Suprapubic skin (tissue), 3 donors: Measurements from ENCODE around the gene DRD1.

ENCODE experiments used
- CTCF ChIP-seq, 2 donors: fragments of 200-600 bp in 1 of 2; fragments of 450-650 bp in 1 of 2; sonication (generic) in 1 of 2; IDR thresholded peaks; one replicate each; pipeline ENCODE4 v1.5.1; 2016 to 2019; ENCODE audit warnings: antibody characterized with exemption in 2 of 2, mild to moderate bottlenecking in 1 of 2, moderate library complexity in 1 of 2
- EP300 ChIP-seq: sonication (generic); formaldehyde crosslinking; IDR thresholded peaks from one replicate; pipeline ENCODE4 v1.6.1; 2017; ENCODE audit warnings: antibody characterized with exemption
- POLR2A ChIP-seq, 2 donors: fragments of 450-650 bp; IDR thresholded peaks; one replicate each; pipeline ENCODE4 v1.6.1; 2017; ENCODE audit warnings: antibody characterized with exemption in 2 of 2, mild to moderate bottlenecking in 2 of 2, moderate library complexity in 2 of 2

- TF ChIP-seq CTCF (IDR thresholded peaks at IDR 0.05) (no peak), EP300 (no peak), POLR2A (IDR thresholded peaks at IDR 0.05) (no peak)
Observed at GRCh38 chr5:175478008-175478383, 34.0 kb upstream of the DRD1 start.
